HG02852 (cell line): Measurements from ENCODE around the gene MDP1.

Experiments used
- ATAC-seq: cut with Tn5 transposase; IDR thresholded peaks from one replicate; pipeline ENCODE4 v1.9.1; 2021; ENCODE audit warnings: mild to moderate bottlenecking, moderate library complexity; ENCODE audit not compliant: unreplicated experiment

Gene MDP1

GRCh38 chr14:24215495-24216344, at the start of gene MDP1:
TSS of gene MDP1 (minus strand) at chr14:24216066. CDS start at chr14:24215955, 111 bp downstream.
- ATAC-seq: peak; percentile 57

- no peak for ATAC-seq
Observed at GRCh38 chr14:24264298-24264697, 48.4 kb upstream of the MDP1 start.

GRCh38 chr14:24263848-24264247, 48.0 kb upstream of the MDP1 start:
- no peak for ATAC-seq

GRCh38 chr14:24262821-24263733, 47.2 kb upstream of the MDP1 start, which contains the start of gene TGM1:
TSS of gene TGM1 (minus strand) at chr14:24263177. CDS start at chr14:24262352, 825 bp downstream.
- ATAC-seq: no peak

GRCh38 chr14:24261969-24262327, 46.1 kb upstream of the MDP1 start:
- ATAC-seq: no peak

- ATAC-seq: no peak
Observed at GRCh38 chr14:24261256-24261968, 45.5 kb upstream of the MDP1 start.

GRCh38 chr14:24260780-24261157, 44.9 kb upstream of the MDP1 start:
- no peak for ATAC-seq

GRCh38 chr14:24260026-24260779, 44.3 kb upstream of the MDP1 start:
- no peak for ATAC-seq

GRCh38 chr14:24259282-24260025, 43.6 kb upstream of the MDP1 start:
- ATAC-seq: no peak

- ATAC-seq: no peak
Observed at GRCh38 chr14:24258548-24259265, 42.8 kb upstream of the MDP1 start.

- ATAC-seq: no peak
Observed at GRCh38 chr14:24258119-24258518, 42.3 kb upstream of the MDP1 start.

- no peak for ATAC-seq
Observed at GRCh38 chr14:24256960-24257359, 41.1 kb upstream of the MDP1 start.

- ATAC-seq: no peak
Observed at GRCh38 chr14:24255931-24256711, 40.3 kb upstream of the MDP1 start.

- ATAC-seq: no peak
Observed at GRCh38 chr14:24255438-24255837, 39.6 kb upstream of the MDP1 start.

- no peak for ATAC-seq
Observed at GRCh38 chr14:24254630-24255392, 38.9 kb upstream of the MDP1 start.

GRCh38 chr14:24253936-24254335, 38.1 kb upstream of the MDP1 start:
- ATAC-seq: no peak

GRCh38 chr14:24252289-24253124, 36.6 kb upstream of the MDP1 start:
- no peak for ATAC-seq
